Spleen (tissue), 11 donors: ENCODE data around the gene PRM3. TPM values are rescaled to one million over a fixed set of nuclear protein-coding genes. Genes with fewer than 3 reads are reported as not detected.

Experiments
- DNase-seq: peaks from one replicate; pipeline ENCODE4 v3.0.0-alpha.2; 2020
- H3K27ac ChIP-seq, 8 donors: fragments of 200-600 bp; sonication (generic) in 7 of 8; 1 replicate in 4 of 8; 2 replicates in 4 of 8; pipeline versions ENCODE4 v1.5.0 to v1.8.0; 2016 to 2021; ENCODE audit warnings: inconsistent platforms in 4 of 8, mild to moderate bottlenecking in 4 of 8, moderate library complexity in 1 of 8
- H3K27me3 ChIP-seq, 7 donors: fragments of 200-600 bp; sonication (generic) in 6 of 7; replicated peaks in 1 of 7; 1 replicate in 4 of 7; 2 replicates in 3 of 7; pipeline versions ENCODE4 v1.5.0 to v1.8.0; 2016 to 2021; ENCODE audit warnings: inconsistent platforms in 3 of 7, mild to moderate bottlenecking in 1 of 7
- H3K36me3 ChIP-seq, 6 donors: fragments of 200-600 bp; sonication (generic) in 5 of 6; 1 replicate in 4 of 6; 2 replicates in 2 of 6; pipeline versions ENCODE4 v1.5.0 to v1.8.0; 2016 to 2021; ENCODE audit warnings: inconsistent platforms in 2 of 6
- H3K4me1 ChIP-seq, 6 donors: fragments of 200-600 bp; sonication (generic) in 5 of 6; 1 replicate in 3 of 6; 2 replicates in 3 of 6; pipeline versions ENCODE4 v1.5.0 to v1.8.0; 2016 to 2021; ENCODE audit warnings: inconsistent platforms in 3 of 6
- H3K4me3 ChIP-seq, 8 donors: fragments of 200-600 bp; sonication (generic) in 7 of 8; 1 replicate in 4 of 8; 2 replicates in 4 of 8; pipeline versions ENCODE4 v1.5.0 to v1.8.0; 2016 to 2021; ENCODE audit warnings: inconsistent platforms in 4 of 8, mild to moderate bottlenecking in 4 of 8, moderate library complexity in 2 of 8
- H3K9me3 ChIP-seq, 8 donors: fragments of 200-600 bp; sonication (generic) in 7 of 8; 1 replicate in 4 of 8; 2 replicates in 4 of 8; pipeline versions ENCODE4 v1.5.0 to v1.8.0; 2016 to 2021; ENCODE audit warnings: inconsistent platforms in 4 of 8
- POLR2A ChIP-seq, 3 donors: fragments of 450-650 bp; IDR thresholded peaks; one replicate each; pipeline ENCODE4 v1.5.1; 2017; ENCODE audit warnings: antibody characterized with exemption in 3 of 3, mild to moderate bottlenecking in 1 of 3
- POLR2AphosphoS5 ChIP-seq, 3 donors: sonication (generic); formaldehyde crosslinking; IDR thresholded peaks; one replicate each; pipeline ENCODE4 v1.5.1; 2017; ENCODE audit warnings: antibody characterized with exemption in 3 of 3
- WGBS, 5 donors: extraction: QIAGEN DNeasy Blood & Tissue Kit in 3 of 5; methylation state at CpG; one replicate each; pipeline versions ENCODE4 v1.1.5 to v1.1.7; 2013 to 2018; 5-methylcytosine and 5-hydroxymethylcytosine counted together
- intact Hi-C: fragments of 100-400 bp; cut with DNase I; formaldehyde crosslinking; loops from one replicate; pipeline ENCODE4 v1.15.0; 2023; ENCODE audit warnings: low total_unique reads
- polyA plus RNA-seq, 3 donors: library from polyadenylated mRNA; stranded (reverse); fragments of 200-250 nt; gene quantifications; one replicate each; pipeline ENCODE4 v1.2.1, GENCODE V29; 2013
- total RNA-seq, 7 donors: library from RNA; depleted of rRNA in 3 of 7; stranded (reverse); fragments of >200 nt in 3 of 7; fragmentation: NEBNext Ultra II Directional in 4 of 7; extraction: Animal tissue kit (Norgen Biotek cat#: 25700) in 4 of 7; gene quantifications; one replicate each; pipeline versions ENCODE4 v1.1.0 to v1.2.1, GENCODE V29; 2016 to 2021
- TF ChIP-seq, protein P1 (sequence below), 11 experiments: fragments of 200-600 bp in 7 of 11; fragments of 450-650 bp in 4 of 11; sonication (generic) in 4 of 11; IDR thresholded peaks in 8 of 11; conservative IDR thresholded peaks in 3 of 11; 1 replicate in 7 of 11; 2 replicates in 4 of 11; pipeline versions ENCODE4 v1.4.0 to v1.8.0; 2016 to 2021; ENCODE audit warnings: antibody characterized with exemption in 11 of 11, inconsistent platforms in 4 of 11, mild to moderate bottlenecking in 1 of 11
- donor health status: healthy with polysubstance abuse.
- donor health status: DM: no; HTN: no; CAD: no; lungs with moderate emphysema.
- donor health status: DM: no; HTN: no; CAD: no.
- donor health status: Bipolar disorder and iron deficiency.
- donor health status: healthy.
- donor health status: DM: no; HTN: no; CAD: no.
- donor health status: DM: yes; HTN: yes; CAD: no.

The PRM3 gene
- total and polyA plus RNA-seq, 10 donors = not detected

DNA sequence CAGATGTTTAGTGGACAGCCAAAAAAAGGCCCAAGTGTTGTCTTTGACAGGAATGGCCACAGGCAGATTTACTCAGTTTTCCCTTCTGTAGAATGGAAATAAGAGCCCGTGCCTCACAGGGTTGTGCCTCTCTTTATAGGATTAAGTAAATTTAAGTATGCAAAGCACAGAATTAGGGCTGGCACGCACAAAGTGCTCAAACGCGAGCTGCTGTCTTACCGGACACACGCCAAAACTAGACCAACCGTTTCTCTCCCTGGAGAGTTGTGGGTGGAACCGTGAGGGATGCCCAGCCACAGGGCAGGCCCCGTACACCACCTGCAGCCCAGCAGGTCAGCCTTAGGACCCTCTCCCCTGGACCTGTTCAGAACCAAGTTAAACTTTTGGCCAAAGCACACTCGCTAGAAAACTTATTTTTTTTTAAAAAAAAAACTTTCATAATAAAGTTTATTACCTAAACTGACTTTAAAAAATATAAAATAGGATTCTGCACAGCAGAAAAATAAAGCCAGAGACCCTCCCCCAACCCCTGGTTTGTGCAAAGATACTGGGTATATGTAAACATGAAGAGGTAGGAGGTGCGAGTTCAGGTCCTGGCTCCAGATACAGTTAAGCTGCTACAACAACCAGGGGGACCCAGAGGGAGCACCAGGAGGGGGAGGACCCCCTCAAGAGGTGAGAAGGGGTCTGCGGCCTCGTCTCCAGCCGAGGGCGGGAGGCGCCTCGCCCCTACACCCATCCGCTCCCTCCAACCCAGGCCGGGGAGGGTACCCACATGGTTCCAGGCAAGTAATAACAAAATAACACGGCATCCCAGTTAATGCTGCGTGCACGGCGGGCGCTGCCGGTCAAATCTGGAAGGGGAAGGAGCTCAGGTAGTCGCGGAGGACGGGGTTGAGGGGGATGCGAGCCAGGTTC lies 19.2 kb downstream of the PRM3 start:
- Histone ChIP-seq H3K27ac (peak overlapping the region in 7 of 8 donors; percentile 85 to 99 (median 97)), H3K36me3 (peaks cover 0 to 38% (median 0%) of the 10 kb centered on the region in 6 donors), H3K4me1 (peaks cover 31 to 74% (median 60%) of the 10 kb centered on the region in 6 donors), H3K4me3 (peak overlapping the region; percentile 61 to 97 (median 89)), H3K27me3 (peaks cover 0 to 8% (median 0%) of the 10 kb centered on the region in 7 donors), H3K9me3 (no peaks in the 10 kb centered on the region)
- DNase-seq = no peak
- TF ChIP-seq, protein P1, sequence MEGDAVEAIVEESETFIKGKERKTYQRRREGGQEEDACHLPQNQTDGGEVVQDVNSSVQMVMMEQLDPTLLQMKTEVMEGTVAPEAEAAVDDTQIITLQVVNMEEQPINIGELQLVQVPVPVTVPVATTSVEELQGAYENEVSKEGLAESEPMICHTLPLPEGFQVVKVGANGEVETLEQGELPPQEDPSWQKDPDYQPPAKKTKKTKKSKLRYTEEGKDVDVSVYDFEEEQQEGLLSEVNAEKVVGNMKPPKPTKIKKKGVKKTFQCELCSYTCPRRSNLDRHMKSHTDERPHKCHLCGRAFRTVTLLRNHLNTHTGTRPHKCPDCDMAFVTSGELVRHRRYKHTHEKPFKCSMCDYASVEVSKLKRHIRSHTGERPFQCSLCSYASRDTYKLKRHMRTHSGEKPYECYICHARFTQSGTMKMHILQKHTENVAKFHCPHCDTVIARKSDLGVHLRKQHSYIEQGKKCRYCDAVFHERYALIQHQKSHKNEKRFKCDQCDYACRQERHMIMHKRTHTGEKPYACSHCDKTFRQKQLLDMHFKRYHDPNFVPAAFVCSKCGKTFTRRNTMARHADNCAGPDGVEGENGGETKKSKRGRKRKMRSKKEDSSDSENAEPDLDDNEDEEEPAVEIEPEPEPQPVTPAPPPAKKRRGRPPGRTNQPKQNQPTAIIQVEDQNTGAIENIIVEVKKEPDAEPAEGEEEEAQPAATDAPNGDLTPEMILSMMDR (IDR thresholded peaks at IDR 0.05 in 8 of 11, conservative IDR thresholded peaks at IDR 0.05 in 3 of 11) = no peak
- intact Hi-C loops = no loop called here
- WGBS, 5 donors = 43 to 63% (median 55%) methylated on average over 27 to 29 of the region's 29 CpGs

DNA sequence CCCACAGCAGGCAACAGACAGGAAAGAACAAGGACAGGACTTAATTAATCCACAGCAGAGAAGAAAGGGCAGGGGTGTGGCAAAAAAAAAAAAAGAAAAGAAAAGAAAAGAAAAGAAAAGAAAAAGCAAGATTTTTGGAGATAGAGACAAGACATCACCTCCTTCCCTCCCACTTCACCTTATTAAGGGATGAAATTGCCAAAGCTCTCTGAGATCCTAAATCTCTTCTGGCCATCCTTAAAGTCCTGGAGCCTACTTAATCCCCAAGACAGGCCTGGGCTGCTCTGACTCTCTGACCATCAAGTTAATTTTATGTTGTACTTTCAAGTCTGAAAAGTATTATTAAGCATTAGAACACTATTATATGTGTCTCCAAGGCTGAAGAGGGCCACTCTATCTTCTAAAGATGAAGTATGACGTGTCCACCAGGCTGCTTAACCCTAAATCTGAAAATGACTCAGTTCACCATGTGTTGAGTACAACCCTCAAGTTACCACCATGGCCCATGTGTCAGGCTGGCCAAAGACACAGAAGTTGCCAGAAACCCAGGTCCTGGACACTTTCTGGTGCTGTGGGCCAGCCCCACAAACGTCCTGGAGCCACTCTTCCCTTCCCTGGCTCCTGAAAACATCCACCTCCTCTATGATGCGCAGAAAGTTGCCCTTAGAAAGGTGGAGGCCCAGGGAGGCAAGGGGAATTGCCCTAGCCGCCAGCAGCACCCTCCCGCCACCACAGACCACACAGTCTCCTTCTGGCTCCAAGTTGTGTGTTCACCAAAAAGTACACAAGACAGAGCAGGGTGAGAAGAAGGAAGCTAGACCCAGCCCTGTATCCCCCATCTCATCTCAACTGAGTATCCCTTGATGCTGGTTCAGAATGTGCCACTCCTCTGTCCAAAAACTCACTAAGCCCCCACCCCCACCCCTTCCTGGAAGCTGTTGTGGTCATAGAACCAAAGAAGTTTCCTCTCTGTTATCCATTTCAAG lies 20.1 kb downstream of the PRM3 start:
- 61 to 79% (median 70%) methylated on average over 5 of the region's 5 CpGs for WGBS, 5 donors
- DNase-seq = no peak
- peak overlapping the region; percentile 61 to 97 (median 89) for H3K4me3 ChIP-seq
- no peaks in the 10 kb centered on the region for H3K9me3 ChIP-seq
- no peak for TF ChIP-seq POLR2A (IDR thresholded peaks at IDR 0.05)
- TF ChIP-seq, protein P1 (IDR thresholded peaks at IDR 0.05 in 8 of 11, conservative IDR thresholded peaks at IDR 0.05 in 3 of 11) = no peak
- TF ChIP-seq POLR2AphosphoS5 (IDR thresholded peaks at IDR 0.05) = peak in 1 of 3 donors; percentile 35
- H3K36me3 ChIP-seq = peaks cover 0 to 38% (median 0%) of the 10 kb centered on the region in 6 donors
- peak overlapping the region in 4 of 8 donors; percentile 96 to 99 (median 98) for H3K27ac ChIP-seq
- intact Hi-C loops = no loop called here
- H3K4me1 ChIP-seq = peaks cover 23 to 64% (median 51%) of the 10 kb centered on the region in 6 donors
- H3K27me3 ChIP-seq = peaks cover 0 to 8% (median 0%) of the 10 kb centered on the region in 7 donors

DNA sequence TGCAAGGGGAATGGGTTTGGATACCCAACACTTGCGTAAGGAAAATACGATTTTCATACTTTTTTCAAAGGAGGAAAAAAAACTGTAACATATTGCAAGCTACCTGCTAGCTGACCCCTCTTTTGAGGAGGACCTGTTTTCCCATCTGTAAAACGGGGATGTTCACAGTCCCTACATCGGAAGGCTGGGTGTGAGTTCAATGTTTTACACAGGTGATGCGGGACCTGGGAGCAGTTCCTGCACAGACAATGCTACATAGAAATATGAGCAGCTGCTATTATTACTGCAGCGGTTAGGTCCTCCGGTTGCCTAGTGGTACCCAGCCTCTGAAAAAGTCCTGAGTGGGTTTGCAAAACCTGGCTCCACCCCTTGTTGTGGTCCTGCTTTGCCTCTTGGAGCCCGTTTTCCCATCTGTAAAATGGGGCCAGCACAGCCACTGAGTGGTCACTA lies 20.9 kb downstream of the PRM3 start:
- peak overlapping the region in 4 of 8 donors; percentile 38 to 99 (median 96) for H3K27ac ChIP-seq
- peaks cover 0 to 38% (median 0%) of the 10 kb centered on the region in 6 donors for H3K36me3 ChIP-seq
- H3K9me3 ChIP-seq = no peaks in the 10 kb centered on the region
- H3K4me3 ChIP-seq = peak overlapping the region in 6 of 8 donors; percentile 20 to 97 (median 91)
- 70 to 85% (median 81%) methylated on average over 8 of the region's 8 CpGs for WGBS, 5 donors
- intact Hi-C loops = no loop called here
- TF ChIP-seq POLR2A (IDR thresholded peaks at IDR 0.05) (no peak), POLR2AphosphoS5 (IDR thresholded peaks at IDR 0.05) (no peak)
- TF ChIP-seq, protein P1 (IDR thresholded peaks at IDR 0.05 in 8 of 11, conservative IDR thresholded peaks at IDR 0.05 in 3 of 11) = no peak
- peaks cover 0 to 8% (median 0%) of the 10 kb centered on the region in 7 donors for H3K27me3 ChIP-seq
- DNase-seq = no peak
- peaks cover 19 to 56% (median 44%) of the 10 kb centered on the region in 6 donors for H3K4me1 ChIP-seq
